NCI-H128 (cell line): ENCODE measurements around the gene KREMEN1.
"Not testable (repeated sequence)": the region's sequence is repeated elsewhere in the genome, so short reads cannot be mapped to it uniquely, and the experiment has no call there.

Experiments
- DNase-seq: peaks from one replicate; lab custom pipeline; 2025; ENCODE audit not compliant: unreplicated experiment; lab: John Stamatoyannopoulos, UW

Gene KREMEN1, protein sequence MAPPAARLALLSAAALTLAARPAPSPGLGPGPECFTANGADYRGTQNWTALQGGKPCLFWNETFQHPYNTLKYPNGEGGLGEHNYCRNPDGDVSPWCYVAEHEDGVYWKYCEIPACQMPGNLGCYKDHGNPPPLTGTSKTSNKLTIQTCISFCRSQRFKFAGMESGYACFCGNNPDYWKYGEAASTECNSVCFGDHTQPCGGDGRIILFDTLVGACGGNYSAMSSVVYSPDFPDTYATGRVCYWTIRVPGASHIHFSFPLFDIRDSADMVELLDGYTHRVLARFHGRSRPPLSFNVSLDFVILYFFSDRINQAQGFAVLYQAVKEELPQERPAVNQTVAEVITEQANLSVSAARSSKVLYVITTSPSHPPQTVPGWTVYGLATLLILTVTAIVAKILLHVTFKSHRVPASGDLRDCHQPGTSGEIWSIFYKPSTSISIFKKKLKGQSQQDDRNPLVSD

DNA sequence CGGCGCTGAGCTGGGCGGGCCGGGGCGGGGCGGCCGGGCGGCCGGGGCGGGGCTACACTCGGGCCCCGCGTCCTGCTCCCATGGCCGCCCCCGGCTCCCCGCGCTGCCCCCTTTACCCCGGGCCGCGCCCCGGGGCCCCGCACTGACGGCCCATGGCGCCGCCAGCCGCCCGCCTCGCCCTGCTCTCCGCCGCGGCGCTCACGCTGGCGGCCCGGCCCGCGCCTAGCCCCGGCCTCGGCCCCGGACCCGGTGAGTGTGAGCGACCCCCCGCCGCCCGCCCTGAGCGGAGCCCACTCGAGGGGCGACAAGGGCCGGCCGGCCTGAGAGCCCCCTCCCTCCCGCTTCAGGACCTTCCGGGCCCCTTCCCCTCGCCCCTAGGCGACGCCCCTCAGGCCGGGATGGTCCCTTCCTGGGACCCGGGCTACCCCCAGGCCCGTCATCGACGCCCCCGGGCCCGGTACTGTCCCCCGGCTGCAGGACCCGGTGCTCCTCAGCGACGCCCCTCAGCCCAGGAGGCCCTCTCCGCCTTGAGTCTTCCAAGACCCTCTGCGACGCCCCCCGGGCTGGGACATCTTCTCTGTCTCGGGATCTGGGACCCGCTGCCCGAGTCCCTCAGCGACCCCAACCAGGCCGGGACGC is at the start of gene KREMEN1:
Gene KREMEN1, plus strand, starts transcription at position 57 of the 639 bp plus-strand sequence. Its CDS starts 96 bp downstream, at position 153.
- DNase-seq: no peak

DNA sequence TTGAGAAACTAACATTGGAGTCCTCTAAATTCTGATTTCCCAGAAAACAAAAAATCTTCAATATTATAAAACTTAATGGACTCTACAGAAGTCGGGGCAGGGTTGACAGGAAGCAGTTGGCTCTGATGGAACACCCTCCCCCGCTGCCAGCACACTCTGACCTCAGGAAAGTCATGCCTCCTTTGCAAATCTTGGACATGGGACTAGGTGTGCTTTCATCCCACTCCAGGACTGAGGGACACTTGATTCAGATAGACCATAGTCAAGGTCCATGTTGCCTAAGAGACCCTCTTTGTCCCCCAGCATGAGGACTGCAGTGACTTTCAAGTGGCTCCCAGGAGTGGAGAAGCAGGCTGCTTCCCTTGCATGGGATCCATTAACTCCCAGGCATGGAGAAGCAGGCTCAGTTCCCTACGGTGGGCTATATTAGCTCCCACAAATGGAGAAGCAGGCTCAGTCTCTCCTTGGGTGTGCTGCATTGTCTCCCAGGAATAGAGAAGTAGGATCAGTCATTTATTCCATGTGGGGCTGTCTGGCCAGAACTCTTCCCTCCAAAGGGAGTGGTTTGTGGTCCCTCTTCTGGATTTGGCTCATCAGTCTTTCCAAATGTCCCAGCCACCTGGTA is 49.6 kb upstream of the KREMEN1 start:
- DNase-seq: no peak

DNA sequence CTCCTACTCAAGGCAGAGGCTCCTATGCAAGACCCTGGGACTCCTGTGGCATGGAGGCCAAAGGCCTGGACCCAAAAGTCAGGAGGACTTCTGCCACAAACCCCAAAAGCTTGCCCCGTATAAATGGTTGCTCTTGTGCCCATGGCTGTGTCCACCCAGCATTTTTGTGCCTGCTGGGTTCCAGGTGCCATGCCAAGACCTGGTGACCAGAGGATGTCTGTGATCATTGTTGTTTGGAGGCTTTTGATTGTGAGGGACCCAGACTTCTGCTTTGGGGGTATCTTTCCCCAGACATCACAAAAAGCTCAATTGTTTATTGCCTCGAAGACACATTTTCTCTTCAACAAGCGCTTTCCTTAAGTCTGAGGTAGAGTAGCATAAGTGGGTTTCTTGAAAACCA is 46.3 kb upstream of the KREMEN1 start:
- DNase-seq: no peak

DNA sequence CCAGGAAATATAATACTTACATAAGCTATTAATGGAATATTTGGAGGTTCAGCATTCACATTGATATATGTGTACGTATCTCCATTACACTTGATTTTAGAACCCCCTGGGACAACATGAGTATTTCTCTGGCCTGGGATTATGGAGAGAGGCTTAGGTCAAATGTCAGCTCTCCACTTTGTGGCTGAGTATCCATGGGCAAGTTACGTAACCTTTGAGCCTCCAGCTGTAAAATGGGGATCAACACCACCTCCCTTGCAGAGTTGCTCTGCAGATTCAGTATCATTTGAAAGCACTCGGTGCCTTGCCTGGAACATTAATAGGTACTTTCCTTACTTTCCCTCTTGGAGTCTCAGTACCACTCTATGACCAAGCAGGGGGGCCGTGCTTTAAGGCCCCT is 44.4 kb upstream of the KREMEN1 start:
- no peak for DNase-seq

DNA sequence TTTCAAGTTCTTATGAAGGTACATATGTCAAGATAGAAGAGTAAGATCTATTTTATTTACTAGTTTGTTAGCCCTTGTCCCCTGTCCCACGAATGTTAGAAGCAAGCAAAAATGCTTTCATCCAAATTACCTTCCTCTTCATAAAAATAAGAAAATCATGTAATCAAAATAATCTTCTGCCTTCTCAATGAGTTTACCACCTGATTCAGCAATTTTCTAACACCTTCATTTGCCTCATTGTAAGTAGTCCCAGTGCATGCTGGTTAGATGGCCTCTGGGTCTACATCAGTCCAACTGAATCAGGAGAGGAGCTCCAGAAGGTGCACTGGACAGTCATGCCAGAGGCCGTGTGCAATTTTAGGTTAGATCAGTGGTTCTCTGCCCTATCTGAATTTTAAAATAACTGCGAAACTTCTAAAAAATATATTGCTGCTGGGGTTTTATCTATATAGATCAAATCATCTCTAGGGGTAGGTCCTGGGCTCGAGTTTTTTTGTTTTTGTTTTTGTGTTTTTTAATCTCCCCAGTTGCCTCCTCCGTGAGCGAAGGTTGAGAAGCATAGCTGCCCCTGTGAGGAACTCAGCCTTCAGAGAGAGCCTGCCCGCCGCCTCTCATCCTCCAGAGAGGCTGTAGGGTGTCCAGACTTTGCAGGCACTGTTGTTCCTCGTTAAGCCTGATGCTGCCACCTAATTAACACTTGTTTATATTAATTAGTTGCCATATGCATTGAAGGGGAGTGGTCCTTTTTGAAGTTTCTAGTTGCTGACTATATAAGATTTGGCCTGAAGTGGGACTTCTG is 43.4 kb upstream of the KREMEN1 start:
- no peak for DNase-seq

DNA sequence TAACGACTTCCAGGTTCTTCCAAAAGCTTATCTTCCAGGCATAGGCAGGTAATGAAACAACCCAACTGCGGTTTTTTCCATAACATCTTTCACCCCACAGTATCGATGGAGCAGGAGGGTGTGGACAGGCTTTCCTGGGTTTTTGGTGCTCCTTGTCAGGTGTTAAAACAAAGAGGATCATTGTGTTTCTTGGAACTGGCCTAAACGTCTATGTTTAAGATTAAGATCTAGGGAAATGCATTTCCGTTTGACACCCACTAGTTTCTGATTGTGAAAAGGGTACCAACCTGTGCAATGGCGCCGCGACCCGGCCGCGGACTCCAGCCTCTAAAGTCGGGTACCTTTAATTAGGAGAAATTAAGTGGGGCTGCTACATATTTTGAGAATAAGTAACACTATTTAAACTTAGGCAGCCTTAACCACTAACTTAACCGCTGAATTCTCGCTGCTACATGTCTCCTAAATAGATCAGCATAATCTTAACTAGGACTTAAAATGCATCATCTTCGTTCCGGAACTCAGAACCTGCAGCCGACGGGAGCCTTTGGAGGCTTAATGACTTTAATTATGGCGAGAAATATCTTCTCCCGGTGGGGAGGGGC is 42.7 kb upstream of the KREMEN1 start:
- no peak for DNase-seq

DNA sequence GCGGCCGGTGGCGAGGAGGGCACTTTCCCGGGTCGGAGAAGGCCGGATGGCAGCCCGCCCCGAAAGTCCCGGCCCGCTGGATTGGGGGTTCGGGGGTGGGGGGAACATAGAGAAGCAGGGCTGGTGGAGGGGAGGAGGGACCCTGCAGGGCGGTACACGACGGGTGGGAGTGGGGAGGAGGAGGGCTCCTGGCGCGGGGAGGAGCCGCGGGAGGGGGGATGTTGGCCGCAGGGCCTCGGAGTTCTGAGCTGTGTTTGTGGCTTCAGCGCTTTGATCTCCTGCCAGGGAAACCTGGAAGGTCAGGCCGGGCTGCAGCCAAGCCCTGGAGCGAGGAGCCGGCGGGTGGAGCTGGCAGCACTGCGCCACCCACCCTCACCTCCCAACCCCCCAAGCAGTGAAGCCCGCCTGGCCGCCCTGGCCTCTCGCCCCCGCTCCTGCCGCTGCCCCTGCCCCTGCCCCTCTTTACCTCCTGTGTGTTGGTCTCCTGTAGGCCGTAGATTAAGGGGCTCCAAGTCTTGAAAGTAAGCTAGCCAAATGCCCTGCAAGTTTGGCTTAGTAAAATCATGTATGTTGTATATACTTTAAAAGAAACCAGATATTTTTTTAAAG is 42.1 kb upstream of the KREMEN1 start:
- no peak for DNase-seq

DNA sequence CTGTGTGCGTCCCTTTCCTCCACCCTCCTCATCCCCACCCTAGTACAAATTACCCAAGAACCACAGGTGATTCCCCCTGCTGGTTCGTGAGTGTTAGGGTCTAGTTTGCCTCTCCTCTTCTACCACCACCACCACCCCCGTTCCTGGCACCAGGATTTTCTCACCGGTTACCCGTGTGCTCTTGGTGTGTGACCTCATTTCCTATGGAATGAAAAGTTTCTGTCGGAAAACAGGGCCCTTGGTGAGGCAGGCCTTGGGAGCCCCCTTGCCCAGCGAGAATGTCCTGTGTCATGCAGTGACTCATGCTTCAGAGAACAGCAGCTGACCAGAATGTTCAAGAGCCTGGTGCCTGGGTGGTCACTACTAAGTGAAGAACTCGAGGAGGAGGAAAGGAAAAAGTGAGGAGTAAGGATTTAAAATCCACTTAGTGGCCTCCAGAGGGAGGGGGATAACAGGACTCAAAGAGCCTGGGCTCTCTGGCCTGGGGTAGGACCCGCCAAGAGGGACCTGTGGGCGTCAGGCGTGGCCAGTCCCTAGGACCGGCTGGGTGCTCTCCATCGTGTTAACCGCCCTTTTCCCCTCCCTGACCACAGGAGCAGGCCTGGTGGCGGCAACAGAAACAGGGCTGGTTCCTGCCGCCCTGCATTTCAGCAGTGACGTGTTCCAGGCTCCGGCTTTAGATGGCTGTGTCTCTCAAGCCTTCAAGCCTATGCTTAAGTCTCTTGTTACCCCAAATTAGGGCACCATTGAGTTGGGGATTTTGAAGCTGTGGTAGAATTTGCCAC is 41.4 kb upstream of the KREMEN1 start:
- DNase-seq: no peak

DNA sequence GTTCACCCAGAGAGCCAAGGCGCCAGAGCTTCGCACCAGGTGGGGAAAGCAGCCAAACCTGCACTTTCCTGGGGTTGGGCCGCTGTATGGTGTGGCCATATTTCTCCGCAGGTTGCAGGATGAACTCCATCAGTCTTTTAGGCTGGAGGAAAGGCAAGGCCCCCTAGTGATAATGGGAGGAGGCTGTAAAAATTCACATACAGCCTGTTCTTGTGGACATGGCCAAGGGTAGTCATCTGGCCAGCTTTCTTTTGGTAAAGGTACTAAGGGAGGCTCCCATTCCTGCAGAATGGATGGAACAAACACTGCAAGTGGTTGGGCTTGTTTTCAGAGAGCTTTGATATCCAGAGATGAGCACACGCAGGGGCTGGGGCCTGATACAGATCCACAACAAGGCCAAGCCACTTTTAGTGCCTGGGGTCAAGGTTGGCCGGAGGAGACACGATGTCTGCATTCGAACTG is 40.8 kb upstream of the KREMEN1 start:
- DNase-seq: no peak

DNA sequence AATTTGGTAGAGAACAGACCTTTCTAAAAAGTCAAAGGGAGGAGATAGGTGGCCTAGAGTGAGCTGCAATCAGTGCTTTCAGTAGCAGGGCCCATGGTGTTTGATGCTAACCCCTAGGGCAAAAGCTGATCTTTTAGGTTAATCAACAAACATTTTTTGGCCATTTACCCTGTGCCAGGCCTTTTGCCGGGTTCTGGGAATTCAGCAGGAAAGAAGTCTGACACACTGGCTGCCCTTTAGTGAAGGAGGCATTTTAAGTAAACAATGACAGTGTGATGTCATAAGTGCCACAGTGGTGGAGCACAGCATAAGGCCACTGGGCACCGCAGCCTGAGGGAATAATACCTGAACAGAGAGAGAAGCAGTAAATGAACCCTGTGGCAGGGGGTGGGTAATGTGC is 40.3 kb upstream of the KREMEN1 start:
- no peak for DNase-seq

DNA sequence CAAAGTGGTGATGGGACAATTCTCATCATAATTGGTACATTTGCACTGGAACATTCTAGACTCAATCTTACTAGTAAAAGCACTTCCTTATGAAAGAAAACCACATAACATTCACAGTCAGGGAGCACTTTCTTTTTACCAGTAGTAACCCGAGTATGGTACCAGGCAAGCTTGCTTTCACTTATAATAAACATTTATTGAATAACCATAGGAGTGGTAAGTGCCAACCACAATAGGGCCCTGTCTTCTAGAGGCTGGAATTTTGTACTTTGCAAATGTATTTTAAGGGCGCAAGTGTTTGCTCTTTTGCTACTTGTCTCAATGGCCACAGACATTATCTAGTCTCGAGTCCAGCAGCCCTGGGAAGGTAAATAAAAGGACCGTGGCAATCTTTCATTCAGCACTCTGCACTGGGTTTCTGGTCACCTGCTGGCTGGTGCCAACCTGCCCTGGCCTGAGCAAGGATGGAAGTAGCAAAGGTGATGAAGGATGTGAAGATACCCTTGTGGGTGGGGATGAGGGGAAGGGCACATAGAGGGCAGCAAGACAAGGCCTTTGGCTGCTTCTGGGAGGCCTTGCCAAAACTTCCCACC is 35.4 kb upstream of the KREMEN1 start:
- DNase-seq: no peak

DNA sequence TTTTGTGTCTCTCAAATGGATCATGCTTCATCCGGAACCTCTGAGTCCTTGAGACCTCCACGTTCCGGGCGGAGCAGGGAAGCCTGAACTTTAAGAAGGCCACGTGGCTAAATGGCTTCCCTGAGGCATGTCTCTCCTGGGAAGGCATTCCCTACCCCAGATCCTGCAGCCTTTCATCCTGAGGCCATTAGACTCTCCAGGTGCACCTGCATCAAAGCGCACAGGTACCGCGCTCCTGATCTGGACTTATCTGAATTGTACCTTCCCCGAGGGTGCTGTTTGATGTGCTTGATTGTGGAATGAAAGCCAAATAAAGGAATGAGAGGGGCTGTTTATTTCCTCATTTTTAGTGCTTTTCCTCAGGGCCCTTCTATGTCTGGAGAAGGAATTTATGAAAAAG is 33.7 kb upstream of the KREMEN1 start:
- DNase-seq: no peak

DNA sequence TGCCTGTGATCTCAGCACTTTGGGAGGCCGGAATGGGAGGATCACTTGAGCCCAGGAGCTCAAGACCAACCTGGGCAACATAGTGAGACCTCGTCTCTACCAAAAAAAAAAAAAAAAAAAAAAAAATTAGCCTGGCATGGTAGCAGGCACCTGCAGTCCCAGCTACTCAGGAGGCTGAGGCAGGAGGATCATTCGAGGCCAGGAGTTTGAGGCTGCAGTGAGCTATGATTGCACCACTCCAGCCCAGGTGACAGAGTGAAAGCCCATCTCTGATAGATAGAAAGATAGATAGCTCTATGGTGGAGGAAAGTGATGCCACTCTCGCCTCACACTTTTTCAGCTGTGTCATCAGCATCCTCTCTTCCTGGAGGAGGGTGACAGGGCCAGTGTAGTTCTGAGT is 33.2 kb upstream of the KREMEN1 start:
- DNase-seq: not testable (repeated sequence)

DNA sequence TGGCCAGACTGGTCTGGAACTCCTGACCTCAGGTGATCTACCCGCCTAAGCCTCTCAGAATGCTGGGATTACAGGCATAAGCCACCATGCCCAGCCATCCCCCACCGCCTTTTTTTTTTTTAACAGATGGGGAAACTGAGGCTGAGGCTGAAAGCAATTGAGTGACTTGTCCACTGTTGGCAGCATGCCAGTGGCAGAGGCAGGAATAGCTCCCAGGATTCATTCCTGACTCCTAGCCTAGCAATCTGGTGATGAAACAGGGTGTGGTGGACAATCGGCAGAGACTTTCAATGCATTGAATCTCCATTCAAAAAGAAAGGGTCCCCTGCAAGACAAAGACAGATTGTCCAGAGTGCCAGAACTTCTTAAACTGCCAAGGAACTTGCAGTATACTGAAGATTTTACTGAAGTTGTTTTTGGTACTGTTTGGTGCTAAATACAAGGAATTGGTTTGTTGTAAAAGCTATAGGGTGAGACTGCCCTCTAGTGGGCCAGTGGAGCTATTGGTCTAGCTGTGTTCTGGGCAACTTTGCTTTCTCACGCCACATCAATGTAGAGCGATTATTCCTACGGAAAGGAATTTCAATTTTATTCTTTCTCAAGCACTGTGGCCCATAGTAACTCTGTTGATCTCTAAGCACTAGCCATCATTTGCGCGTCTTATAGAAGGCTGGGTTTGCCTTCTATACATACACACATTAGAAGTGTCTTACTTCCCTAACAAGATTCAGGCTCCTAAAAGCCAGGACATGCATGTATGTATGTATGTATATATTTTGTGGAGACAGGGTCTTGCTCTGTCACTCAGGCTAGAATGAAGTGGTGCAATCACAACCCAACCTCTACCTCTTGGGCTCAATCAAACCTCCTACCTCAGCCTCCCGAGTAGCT is 32.2 kb upstream of the KREMEN1 start:
- DNase-seq: peak; percentile 12

DNA sequence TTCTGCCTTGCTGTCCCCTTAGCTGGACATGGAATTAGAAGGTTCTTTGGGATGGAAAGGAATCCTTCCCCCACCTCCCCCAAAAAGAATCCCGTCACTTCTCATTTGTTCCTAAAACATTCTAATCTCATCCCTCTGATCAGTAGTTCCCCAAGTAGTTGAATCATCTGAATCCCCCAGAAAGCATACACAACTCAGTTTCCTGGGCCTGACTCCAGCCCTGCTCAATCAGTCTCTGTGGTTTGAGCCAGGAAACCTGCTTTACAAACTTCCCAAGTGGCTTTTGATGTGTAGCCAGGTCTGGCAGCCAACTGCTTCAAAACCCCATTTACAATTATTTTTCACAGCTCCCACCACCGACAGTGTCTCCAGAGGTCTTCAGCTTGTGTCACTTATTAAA is 31.4 kb upstream of the KREMEN1 start:
- DNase-seq: no peak

DNA sequence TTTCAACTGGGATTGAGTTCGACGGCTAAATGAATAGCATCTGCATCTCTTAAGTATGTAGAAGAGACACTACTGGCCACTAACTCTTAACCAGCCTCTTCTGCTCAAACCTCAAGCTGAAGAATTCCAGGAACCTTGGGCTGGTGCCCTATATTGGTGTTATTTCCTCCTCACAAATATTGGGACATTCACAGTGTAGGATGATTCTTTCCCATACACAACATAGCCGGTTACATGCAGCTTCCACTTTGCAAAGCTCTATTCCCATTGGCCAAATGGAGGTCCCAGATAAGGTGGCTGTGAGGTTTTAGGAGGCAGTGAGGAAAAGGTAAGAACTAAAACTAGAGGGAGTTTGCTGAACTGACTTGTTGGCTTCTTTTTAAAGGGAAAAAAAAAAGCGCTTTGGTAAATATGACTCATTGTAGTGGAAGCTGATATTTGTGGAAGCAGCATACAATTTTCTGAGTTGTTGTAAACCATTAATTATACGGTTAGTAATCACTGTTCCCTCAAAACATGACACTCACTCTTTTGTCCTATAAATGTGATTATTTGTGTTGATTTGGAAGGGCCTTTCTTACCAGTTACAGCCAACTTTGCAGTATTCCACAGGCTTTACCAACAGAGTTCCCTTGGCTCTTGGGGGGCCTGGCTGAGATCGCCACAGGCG is 28.8 kb upstream of the KREMEN1 start:
- no peak for DNase-seq

DNA sequence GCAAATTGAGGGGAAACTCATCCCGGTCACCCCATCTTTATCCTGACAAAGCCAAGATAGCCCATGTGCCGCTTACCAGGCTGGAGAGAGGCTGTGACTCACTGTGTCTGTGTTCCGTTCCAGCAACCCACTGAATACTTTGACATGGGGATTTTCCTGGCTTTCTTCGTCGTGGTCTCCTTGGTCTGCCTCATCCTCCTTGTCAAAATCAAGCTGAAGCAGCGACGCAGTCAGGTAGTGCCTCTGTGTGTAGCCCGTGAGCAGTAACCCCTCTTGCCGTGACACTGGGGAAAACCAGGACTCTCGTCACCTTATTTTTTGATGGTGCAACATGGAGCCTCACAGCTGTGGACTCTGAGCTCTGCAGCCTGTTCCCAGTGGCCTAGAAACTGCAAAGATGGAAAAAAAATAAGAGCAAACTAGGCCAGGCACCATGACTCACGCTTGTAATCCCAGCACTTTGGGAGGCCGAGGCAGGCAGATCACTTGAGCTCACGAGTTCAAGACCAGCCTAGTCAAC is 28.1 kb upstream of the KREMEN1 start:
- no peak for DNase-seq
